Lower lobe of right lung (tissue), 2 donors: ENCODE results near the gene TCF25. TPM values are rescaled to one million over a fixed set of nuclear protein-coding genes. Genes with fewer than 3 reads are reported as not detected.

Experiments
- ATAC-seq, 2 donors: fragments of 200-7000 bp; cut with Tn5 transposase; one replicate each; pipeline ENCODE4 v1.9.1; 2020 to 2022; ENCODE audit warnings: mild to moderate bottlenecking in 2 of 2, moderate library complexity in 2 of 2
- DNase-seq: peaks from one replicate; pipeline ENCODE4 v3.0.0-alpha.2; 2020
- H3K27ac ChIP-seq: fragments of 200-600 bp; one replicate; pipeline ENCODE4 v1.8.0; 2022
- H3K27me3 ChIP-seq: fragments of 200-600 bp; one replicate; pipeline ENCODE4 v1.8.0; 2022; ENCODE audit warnings: low read depth
- H3K36me3 ChIP-seq: fragments of 200-600 bp; one replicate; pipeline ENCODE4 v1.8.0; 2022; ENCODE audit warnings: mild to moderate bottlenecking
- H3K4me1 ChIP-seq: fragments of 200-600 bp; one replicate; pipeline ENCODE4 v1.8.0; 2022
- H3K4me3 ChIP-seq: fragments of 200-600 bp; one replicate; pipeline ENCODE4 v1.8.0; 2022; ENCODE audit warnings: mild to moderate bottlenecking
- H3K9me3 ChIP-seq: fragments of 200-600 bp; one replicate; pipeline ENCODE4 v1.8.0; 2022
- intact Hi-C: fragments of 100-400 bp; cut with DNase I; formaldehyde crosslinking; loops from one replicate; pipeline ENCODE4 v1.11.0; 2022
- total RNA-seq: library from RNA; stranded (reverse); fragmentation: NEBNext Ultra II Directional; extraction: Animal tissue kit (Norgen Biotek cat#: 25700); gene quantifications from one replicate; pipeline ENCODE4 v1.2.1, GENCODE V29; 2021
- TF ChIP-seq, protein P1 (sequence below): fragments of 200-600 bp; IDR thresholded peaks from one replicate; pipeline ENCODE4 v1.8.0; 2022; ENCODE audit warnings: antibody characterized with exemption, mild to moderate bottlenecking
- donor health status: DM: no; HTN: yes; CAD: no; lungs with severe emphysema.

The TCF25 gene
- total RNA-seq, 1 donor from 2014 or later = 152 TPM

DNA sequence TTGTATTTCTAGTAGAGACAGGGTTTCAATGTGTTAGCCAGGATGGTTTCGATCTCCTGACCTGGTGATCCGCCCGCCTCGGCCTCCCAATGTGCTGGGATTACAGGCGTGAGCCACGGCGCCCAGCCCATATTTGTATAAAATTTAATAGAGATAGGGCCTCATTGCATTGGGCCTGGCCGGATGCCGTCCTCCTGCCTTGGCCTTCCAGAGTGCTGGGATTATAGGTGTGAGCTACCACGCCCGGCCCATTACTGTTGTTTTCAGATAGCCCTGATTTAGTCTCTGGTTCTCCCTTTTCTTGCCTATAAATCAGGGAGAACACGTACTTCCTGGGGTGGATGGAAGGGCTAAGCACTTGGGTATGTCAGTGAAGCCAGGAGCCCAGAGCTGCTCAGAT lies 78.7 kb downstream of the TCF25 start:
- DNase-seq (no peak), ATAC-seq (no peak)
- TF ChIP-seq, protein P1, sequence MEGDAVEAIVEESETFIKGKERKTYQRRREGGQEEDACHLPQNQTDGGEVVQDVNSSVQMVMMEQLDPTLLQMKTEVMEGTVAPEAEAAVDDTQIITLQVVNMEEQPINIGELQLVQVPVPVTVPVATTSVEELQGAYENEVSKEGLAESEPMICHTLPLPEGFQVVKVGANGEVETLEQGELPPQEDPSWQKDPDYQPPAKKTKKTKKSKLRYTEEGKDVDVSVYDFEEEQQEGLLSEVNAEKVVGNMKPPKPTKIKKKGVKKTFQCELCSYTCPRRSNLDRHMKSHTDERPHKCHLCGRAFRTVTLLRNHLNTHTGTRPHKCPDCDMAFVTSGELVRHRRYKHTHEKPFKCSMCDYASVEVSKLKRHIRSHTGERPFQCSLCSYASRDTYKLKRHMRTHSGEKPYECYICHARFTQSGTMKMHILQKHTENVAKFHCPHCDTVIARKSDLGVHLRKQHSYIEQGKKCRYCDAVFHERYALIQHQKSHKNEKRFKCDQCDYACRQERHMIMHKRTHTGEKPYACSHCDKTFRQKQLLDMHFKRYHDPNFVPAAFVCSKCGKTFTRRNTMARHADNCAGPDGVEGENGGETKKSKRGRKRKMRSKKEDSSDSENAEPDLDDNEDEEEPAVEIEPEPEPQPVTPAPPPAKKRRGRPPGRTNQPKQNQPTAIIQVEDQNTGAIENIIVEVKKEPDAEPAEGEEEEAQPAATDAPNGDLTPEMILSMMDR = no peak
- no peak overlapping the region for H3K27ac ChIP-seq
- H3K36me3 ChIP-seq = peaks cover 28% of the 10 kb centered on the region
- H3K4me3 ChIP-seq = no peak overlapping the region
- H3K4me1 ChIP-seq = peaks cover 18% of the 10 kb centered on the region
- peaks cover 5% of the 10 kb centered on the region for H3K27me3 ChIP-seq
- H3K9me3 ChIP-seq = no peaks in the 10 kb centered on the region
- intact Hi-C loops = no loop called here

DNA sequence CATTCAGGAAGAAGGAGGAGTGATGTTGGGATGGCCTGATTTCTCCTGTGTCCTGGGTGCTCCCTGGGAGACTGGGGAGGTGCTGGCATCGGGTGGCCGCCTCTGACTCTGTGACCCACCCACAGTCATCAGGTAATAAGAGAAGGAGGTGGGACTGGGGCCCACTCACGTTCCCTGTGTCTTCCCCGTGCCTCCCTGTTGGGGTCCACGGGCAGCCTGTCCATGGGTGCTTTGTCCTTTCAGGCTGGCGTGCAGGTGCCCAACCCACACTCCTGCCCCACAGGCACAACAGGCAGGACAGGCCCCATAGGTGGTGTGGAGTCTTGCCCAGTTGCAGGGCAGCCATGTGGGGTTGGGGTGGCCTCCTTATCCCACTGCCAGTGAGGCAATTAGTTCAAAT lies 79.2 kb downstream of the TCF25 start:
- DNase-seq = no peak
- H3K27ac ChIP-seq = no peak overlapping the region
- TF ChIP-seq, protein P1 = no peak
- peaks cover 31% of the 10 kb centered on the region for H3K36me3 ChIP-seq
- no peaks in the 10 kb centered on the region for H3K9me3 ChIP-seq
- intact Hi-C loops = no loop called here
- no peak overlapping the region for H3K4me3 ChIP-seq
- H3K27me3 ChIP-seq = peaks cover under 1% of the 10 kb centered on the region
- no peak for ATAC-seq
- H3K4me1 ChIP-seq = peaks cover 15% of the 10 kb centered on the region

DNA sequence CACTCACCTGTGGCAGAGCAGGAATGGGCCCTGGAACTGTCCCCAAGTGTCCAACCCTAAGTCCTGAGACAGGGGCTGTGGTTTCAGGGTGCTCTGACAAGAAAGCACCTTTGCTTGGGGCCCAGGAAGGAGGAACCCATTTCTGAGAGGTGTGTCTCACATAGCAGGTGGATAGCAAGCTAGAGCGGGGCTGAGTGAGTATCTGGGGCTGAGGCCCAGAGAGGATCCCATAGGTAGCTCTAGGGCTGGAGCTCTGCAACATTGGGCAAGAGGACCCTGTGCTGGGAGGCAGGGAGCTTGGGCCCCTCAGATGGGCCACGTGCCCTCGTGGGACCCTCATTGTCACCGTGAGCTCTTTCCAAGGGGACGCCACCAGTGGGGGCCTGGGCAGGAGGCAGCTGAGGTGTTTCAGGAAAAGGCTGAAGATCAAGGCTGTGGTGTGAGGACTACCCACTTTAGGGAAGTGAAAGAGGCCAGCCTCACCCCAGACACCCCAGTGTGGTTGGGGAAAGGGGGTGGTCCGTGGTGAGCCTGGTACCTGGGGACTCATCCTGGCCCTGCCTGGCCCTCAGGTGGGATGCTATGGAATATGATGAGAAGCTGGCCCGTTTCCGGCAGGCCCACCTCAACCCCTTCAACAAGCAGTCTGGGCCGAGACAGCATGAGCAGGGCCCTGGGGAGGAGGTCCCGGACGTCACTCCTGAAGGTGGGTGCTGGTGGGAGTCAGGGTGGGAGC lies 80.4 kb downstream of the TCF25 start:
- intact Hi-C loops = no loop called here
- Histone ChIP-seq H3K4me3 (no peak overlapping the region), H3K27ac (no peak overlapping the region), H3K4me1 (peaks cover 8% of the 10 kb centered on the region), H3K9me3 (no peaks in the 10 kb centered on the region), H3K27me3 (no peaks in the 10 kb centered on the region), H3K36me3 (peaks cover 43% of the 10 kb centered on the region)
- ATAC-seq (no peak), DNase-seq (no peak)
- TF ChIP-seq, protein P1 = no peak

DNA sequence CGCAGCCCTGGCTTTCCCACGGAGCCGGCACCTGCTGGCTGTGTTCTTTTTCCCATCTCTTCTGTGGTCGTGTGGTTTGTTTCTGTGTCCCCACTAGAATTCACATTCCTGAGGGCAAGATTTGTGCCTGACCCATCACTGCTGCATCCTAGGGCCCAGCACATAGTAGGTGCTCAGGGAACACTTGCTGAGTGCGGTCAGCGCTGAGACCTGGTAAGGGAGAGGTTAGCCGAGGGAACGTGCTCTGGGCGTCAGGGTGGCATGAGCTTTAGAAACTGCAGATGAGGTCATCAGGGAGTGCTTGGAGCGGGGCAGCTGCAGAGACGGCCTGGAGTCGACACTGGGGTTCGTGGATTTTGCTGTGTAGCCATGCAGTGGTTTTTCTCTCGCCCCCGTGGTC lies 81.1 kb downstream of the TCF25 start:
- no peak for ATAC-seq
- TF ChIP-seq, protein P1 = no peak
- Histone ChIP-seq H3K27ac (no peak overlapping the region), H3K4me3 (no peak overlapping the region), H3K27me3 (no peaks in the 10 kb centered on the region), H3K9me3 (no peaks in the 10 kb centered on the region), H3K36me3 (peaks cover 50% of the 10 kb centered on the region), H3K4me1 (peaks cover 4% of the 10 kb centered on the region)
- no peak for DNase-seq
- intact Hi-C loops = no loop called here

DNA sequence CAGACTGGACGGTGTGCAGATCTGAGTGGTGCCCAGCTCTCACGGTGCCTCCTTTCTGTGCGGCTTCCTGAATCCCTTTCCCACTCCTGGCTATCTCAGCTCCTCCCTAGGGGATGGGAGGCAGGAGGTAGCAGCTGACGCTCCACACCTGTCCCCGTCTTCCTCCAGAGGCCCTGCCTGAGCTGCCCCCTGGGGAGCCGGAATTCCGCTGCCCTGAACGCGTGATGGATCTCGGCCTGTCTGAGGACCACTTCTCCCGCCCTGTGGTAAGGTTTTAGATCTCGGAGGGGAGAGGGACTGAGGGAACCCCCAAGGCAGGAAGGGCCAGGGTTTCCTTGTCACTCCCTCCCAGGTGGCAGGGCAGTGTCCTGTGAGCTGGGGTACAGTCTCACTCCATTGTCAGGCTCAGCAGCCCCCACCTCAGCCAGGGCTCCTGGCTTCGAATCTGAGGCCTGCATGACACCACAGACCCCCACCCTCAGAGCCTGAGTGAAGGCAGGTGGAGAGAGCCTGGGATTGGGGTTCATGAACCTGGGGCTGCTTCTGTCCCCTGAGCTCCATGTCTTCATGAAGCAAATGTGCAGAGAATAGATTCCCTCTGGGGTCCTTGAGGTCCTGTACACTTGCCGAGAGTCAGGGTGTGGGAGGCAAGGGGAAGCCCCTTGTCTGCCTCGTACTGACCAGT lies 81.8 kb downstream of the TCF25 start:
- no peak for ATAC-seq
- Histone ChIP-seq H3K9me3 (no peaks in the 10 kb centered on the region), H3K4me1 (no peaks in the 10 kb centered on the region), H3K36me3 (peaks cover 54% of the 10 kb centered on the region), H3K27ac (no peak overlapping the region), H3K27me3 (no peaks in the 10 kb centered on the region), H3K4me3 (no peak overlapping the region)
- intact Hi-C loops = no loop called here
- TF ChIP-seq, protein P1 = no peak
- no peak for DNase-seq
